Mesendoderm (in vitro differentiated cells): ENCODE measurements around the gene SMC6.

ENCODE experiments used
- DNase-seq: peaks from one replicate; pipeline ENCODE4 v3.0.0; 2013
- H2AK5ac ChIP-seq: 2 replicates; pipeline ENCODE4 v1.6.1; 2013; ENCODE audit warnings: low read length, inconsistent platforms
- H2BK120ac ChIP-seq: 2 replicates; pipeline ENCODE4 v1.6.1; 2013; ENCODE audit warnings: low read depth, mild to moderate bottlenecking, low read length, moderate library complexity, mixed read lengths
- H2BK15ac ChIP-seq: replicated peaks from 2 replicates; pipeline ENCODE4 v1.6.1; 2013; ENCODE audit warnings: low read depth, mild to moderate bottlenecking, moderate library complexity
- H2BK5ac ChIP-seq: 2 replicates; pipeline ENCODE4 v1.6.1; 2013; ENCODE audit warnings: low read length, inconsistent platforms
- H3K18ac ChIP-seq: 2 replicates; pipeline ENCODE4 v1.6.1; 2013; ENCODE audit warnings: mild to moderate bottlenecking, low read length, mixed read lengths
- H3K23ac ChIP-seq: one replicate; pipeline ENCODE4 v1.6.1; 2013; ENCODE audit warnings: low read length
- H3K27ac ChIP-seq: 2 replicates; pipeline ENCODE4 v1.5.1; 2013; ENCODE audit warnings: low read depth, mild to moderate bottlenecking, inconsistent platforms, low read length, moderate library complexity
- H3K27me3 ChIP-seq: 2 replicates; pipeline ENCODE4 v1.6.1; 2013; ENCODE audit warnings: low read length, control low read depth, mild to moderate bottlenecking, inconsistent platforms; ENCODE audit not compliant: insufficient read depth, poor library complexity
- H3K36me3 ChIP-seq: 2 replicates; pipeline ENCODE4 v1.6.1; 2013; ENCODE audit warnings: low read length, inconsistent platforms; ENCODE audit not compliant: control insufficient read depth, insufficient read depth
- H3K4ac ChIP-seq: one replicate; pipeline ENCODE4 v1.6.1; 2013; ENCODE audit warnings: low read depth, mild to moderate bottlenecking, low read length, moderate library complexity
- H3K4me1 ChIP-seq: 2 replicates; pipeline ENCODE4 v1.6.1; 2013; ENCODE audit warnings: low read depth, low read length, inconsistent platforms; ENCODE audit not compliant: control insufficient read depth
- H3K4me2 ChIP-seq: 2 replicates; pipeline ENCODE4 v1.6.1; 2013; ENCODE audit warnings: low read length
- H3K4me3 ChIP-seq: 2 replicates; pipeline ENCODE4 v1.5.1; 2013; ENCODE audit warnings: mild to moderate bottlenecking, low read length
- H3K56ac ChIP-seq: one replicate; pipeline ENCODE4 v1.6.1; 2013; ENCODE audit warnings: low read length
- H3K79me1 ChIP-seq: 2 replicates; pipeline ENCODE4 v1.6.1; 2013; ENCODE audit warnings: low read length, inconsistent platforms
- H3K79me2 ChIP-seq: 2 replicates; pipeline ENCODE4 v1.6.1; 2013; ENCODE audit warnings: mild to moderate bottlenecking, low read length; ENCODE audit not compliant: control insufficient read depth, insufficient read depth
- H3K9ac ChIP-seq: 2 replicates; pipeline ENCODE4 v1.6.1; 2013; ENCODE audit warnings: low read length, inconsistent platforms
- H4K5ac ChIP-seq: one replicate; pipeline ENCODE4 v1.6.1; 2013; ENCODE audit warnings: low read length
- H4K8ac ChIP-seq: one replicate; pipeline ENCODE4 v1.6.1; 2013; ENCODE audit warnings: low read depth, mild to moderate bottlenecking, control low read depth, low read length, moderate library complexity
- WGBS: extraction: QIAGEN DNeasy Blood & Tissue Kit; methylation state at CpG from one replicate; pipeline ENCODE4 v1.1.7; 2013; ENCODE audit warnings: low lambda C conversion rate, missing lambda C conversion rate; ENCODE audit not compliant: insufficient coverage; ENCODE audit errors: extremely low coverage; 5-methylcytosine and 5-hydroxymethylcytosine counted together

SMC6 gene

DNA sequence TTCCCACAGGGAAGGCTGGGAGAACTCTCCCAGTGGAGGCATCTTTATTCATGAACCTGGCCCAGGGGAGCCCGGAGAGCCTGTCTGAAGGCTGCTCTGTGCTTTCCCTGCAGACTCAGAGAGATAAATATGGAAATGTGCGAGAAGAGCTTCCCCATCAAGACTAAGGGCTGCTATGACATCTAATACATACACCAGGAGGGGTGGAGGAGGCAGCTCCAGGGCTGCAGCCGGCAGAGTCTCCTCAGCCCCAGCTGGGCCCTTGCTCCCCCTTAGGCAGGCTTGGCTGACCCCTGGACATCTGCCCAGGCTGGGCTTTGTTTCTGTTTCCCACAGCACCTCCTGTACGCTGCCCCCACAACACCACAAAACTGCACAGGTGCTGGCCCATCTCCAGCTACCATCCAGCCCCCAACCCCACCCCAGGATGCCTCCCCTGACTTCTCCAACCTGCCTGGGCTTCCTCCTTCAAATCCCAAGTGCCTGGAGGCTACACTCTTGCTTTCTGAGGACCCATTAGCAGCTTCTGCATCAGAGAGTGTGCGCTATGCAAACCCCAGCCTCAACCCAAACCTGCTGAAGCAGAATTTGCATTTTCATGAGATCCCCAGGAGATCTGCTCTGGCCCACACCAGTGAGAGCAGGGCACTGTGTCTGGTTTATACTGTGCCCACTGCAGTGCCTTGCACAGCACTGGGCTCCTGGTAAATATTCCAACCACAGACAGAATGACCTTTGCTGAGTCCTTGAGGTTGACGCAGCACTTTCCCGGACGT lies 116.3 kb downstream of the SMC6 start:
- Histone ChIP-seq H3K79me1 (no peaks in the 10 kb centered on the region), H2BK15ac (no peak overlapping the region), H3K23ac (no peak overlapping the region), H3K18ac (no peak overlapping the region), H3K56ac (no peak overlapping the region), H3K4me3 (no peak overlapping the region), H4K5ac (no peak overlapping the region), H2BK5ac (no peak overlapping the region), H3K4ac (no peak overlapping the region), H4K8ac (no peak overlapping the region), H3K4me2 (no peak overlapping the region), H3K4me1 (no peaks in the 10 kb centered on the region), H2AK5ac (no peak overlapping the region), H3K79me2 (no peaks in the 10 kb centered on the region), H3K36me3 (no peaks in the 10 kb centered on the region), H3K27ac (no peak overlapping the region), H2BK120ac (no peak overlapping the region), H3K9ac (no peak overlapping the region), H3K27me3 (no peaks in the 10 kb centered on the region)
- no peak for DNase-seq
- no CpG with 5 or more reads among the region's 8 CpGs for whole genome bisulfite sequencing

DNA sequence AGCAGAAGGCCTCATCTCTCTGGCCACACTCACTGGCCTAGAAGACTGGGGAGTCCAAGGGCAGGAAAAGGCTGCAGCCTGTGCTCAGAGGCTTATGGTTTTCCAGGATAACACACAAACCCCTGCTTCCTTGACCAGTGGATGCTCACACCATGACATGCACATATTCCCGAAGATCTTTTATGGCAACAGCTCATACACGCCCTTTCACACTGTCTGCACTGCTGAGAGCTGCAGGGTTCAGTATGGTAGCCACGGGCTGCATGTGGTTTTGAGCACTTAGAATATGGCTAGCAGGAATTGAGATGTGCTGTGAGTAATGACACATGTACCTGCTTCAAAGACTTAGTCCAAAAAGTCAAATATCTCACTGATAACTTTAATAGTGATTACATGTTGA lies 117.4 kb downstream of the SMC6 start:
- H3K56ac ChIP-seq: no peak overlapping the region
- H3K23ac ChIP-seq: no peak overlapping the region
- H2AK5ac ChIP-seq: no peak overlapping the region
- H2BK5ac ChIP-seq: no peak overlapping the region
- no peaks in the 10 kb centered on the region for H3K36me3 ChIP-seq
- H4K5ac ChIP-seq: no peak overlapping the region
- DNase-seq: no peak
- H3K79me2 ChIP-seq: no peaks in the 10 kb centered on the region
- no CpG with 5 or more reads among the region's 3 CpGs for WGBS
- H3K79me1 ChIP-seq: no peaks in the 10 kb centered on the region
- no peak overlapping the region for H4K8ac ChIP-seq
- H2BK120ac ChIP-seq: no peak overlapping the region
- no peak overlapping the region for H2BK15ac ChIP-seq
- H3K4ac ChIP-seq: no peak overlapping the region
- no peak overlapping the region for H3K4me3 ChIP-seq
- H3K4me2 ChIP-seq: no peak overlapping the region
- H3K9ac ChIP-seq: no peak overlapping the region
- no peak overlapping the region for H3K18ac ChIP-seq
- no peaks in the 10 kb centered on the region for H3K27me3 ChIP-seq
- H3K27ac ChIP-seq: no peak overlapping the region
- H3K4me1 ChIP-seq: no peaks in the 10 kb centered on the region

DNA sequence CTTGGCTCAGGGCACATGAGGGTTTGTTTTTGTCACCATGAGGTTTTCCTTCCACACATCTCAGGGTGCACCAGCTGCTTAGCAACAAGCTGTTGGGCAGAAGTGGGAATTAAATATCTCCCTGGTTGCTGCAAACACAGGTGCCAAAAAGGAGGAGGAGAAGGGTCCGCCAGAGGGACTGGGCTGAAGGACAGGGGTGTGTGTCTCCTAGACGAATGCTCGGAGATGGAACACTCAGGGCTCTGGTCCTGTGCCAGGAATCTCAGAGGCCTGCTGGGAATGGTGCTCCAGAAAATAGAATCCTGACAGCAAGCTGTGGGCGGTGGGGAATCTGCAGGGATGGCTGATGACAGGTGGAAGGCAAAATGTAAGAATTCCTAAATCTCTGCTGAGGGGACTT lies 118.6 kb downstream of the SMC6 start:
- Histone ChIP-seq H3K27ac (no peak overlapping the region), H3K4me1 (no peaks in the 10 kb centered on the region), H3K56ac (no peak overlapping the region), H2BK5ac (no peak overlapping the region), H3K9ac (no peak overlapping the region), H2AK5ac (no peak overlapping the region), H3K79me1 (no peaks in the 10 kb centered on the region), H3K79me2 (no peaks in the 10 kb centered on the region), H4K8ac (no peak overlapping the region), H3K4ac (no peak overlapping the region), H2BK120ac (no peak overlapping the region), H3K27me3 (no peaks in the 10 kb centered on the region), H3K4me2 (no peak overlapping the region), H2BK15ac (no peak overlapping the region), H3K36me3 (no peaks in the 10 kb centered on the region), H3K4me3 (no peak overlapping the region), H3K18ac (no peak overlapping the region), H3K23ac (no peak overlapping the region), H4K5ac (no peak overlapping the region)
- no peak for DNase-seq
- WGBS: no CpG with 5 or more reads among the region's 4 CpGs

DNA sequence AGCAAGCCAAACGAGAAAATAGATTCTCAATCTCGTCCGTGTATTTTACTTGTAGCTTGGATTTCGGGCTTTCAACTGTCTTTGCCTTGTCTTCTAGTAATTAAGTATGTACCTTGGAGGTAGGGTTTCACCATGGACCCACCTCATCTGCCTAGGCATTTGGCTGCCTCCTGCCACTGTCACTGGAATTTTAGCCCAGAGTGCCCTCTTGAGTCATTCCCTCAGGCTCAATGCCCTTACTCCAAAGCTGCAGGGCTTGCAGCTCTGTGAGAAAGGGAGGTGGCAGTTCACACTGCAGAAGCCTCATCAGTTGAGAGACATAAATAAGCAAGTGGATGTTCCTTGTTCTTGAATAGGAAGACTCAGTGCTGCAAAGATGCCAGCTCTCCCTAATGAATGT lies 123.5 kb downstream of the SMC6 start:
- no peak overlapping the region for H3K4me3 ChIP-seq

DNA sequence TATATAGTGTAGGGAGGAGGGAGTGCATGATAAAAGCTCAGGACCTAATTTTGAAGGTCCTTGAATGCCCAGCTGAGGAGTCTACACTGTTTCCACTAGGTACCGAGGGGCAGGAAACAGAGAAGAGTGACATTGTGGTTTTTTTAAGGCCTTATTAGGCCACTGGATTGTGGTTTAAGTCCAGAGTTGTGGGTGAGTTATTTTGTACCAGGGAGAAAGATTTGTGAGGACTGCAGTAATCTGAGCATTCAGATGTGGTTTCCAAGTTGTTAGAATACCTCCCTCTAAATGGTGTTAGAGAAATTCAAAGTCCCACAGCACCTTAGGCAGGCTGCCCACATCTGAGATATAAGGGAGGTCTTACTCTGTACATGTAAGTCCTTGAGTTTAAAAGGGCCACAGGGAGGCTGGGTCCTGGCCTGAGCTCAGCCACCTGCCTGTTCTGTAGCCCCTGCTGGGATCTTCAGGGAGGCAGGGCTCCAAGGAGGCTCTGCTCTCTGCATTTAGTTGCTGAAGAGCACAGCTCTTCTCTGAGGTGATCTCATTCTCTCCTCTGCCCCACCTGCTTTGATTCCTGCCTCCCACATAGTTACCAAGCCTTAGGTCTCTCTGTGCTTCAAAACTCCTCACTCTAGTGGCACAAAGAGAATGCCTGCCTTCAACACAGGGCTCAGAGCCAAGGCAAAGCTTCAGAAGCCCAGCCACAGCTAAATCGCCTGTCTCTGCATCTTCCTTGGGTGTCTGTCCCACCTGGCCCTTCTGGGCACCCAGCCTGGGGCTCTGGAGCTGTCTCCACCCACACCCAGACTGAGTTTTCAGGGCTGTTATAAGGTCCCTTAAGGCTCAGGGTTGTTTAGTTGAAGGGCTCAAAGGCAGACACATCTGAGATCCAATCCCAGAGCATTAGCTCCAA lies 125.0 kb downstream of the SMC6 start:
- Histone ChIP-seq H3K23ac (no peak overlapping the region), H3K79me1 (no peaks in the 10 kb centered on the region), H3K79me2 (no peaks in the 10 kb centered on the region), H3K4me3 (no peak overlapping the region), H2BK5ac (no peak overlapping the region), H3K56ac (no peak overlapping the region), H3K4ac (no peak overlapping the region), H3K36me3 (no peaks in the 10 kb centered on the region), H3K4me1 (peaks cover 8% of the 10 kb centered on the region), H2BK120ac (no peak overlapping the region), H3K9ac (no peak overlapping the region), H3K27me3 (no peaks in the 10 kb centered on the region), H3K18ac (no peak overlapping the region), H3K4me2 (no peak overlapping the region), H2BK15ac (no peak overlapping the region), H3K27ac (no peak overlapping the region), H4K5ac (no peak overlapping the region), H4K8ac (no peak overlapping the region), H2AK5ac (no peak overlapping the region)
- no CpG with 5 or more reads among the region's 2 CpGs for WGBS
- no peak for DNase-seq

More for the DNA sequence above, 123.5 kb downstream of the SMC6 start:
- H3K36me3 ChIP-seq: no peaks in the 10 kb centered on the region
- H3K79me2 ChIP-seq: no peaks in the 10 kb centered on the region
- no CpG with 5 or more reads among the region's 4 CpGs for WGBS
- H3K27me3 ChIP-seq: no peaks in the 10 kb centered on the region
- no peak overlapping the region for H3K27ac ChIP-seq
- no peak overlapping the region for H4K8ac ChIP-seq
- H3K9ac ChIP-seq: no peak overlapping the region
- H3K4me2 ChIP-seq: no peak overlapping the region
- H3K18ac ChIP-seq: no peak overlapping the region
- no peak overlapping the region for H2BK120ac ChIP-seq
- no peak overlapping the region for H2BK15ac ChIP-seq
- no peak overlapping the region for H3K4ac ChIP-seq
- no peak overlapping the region for H4K5ac ChIP-seq
- DNase-seq: no peak
- H3K56ac ChIP-seq: no peak overlapping the region
- H2AK5ac ChIP-seq: no peak overlapping the region
- H3K4me1 ChIP-seq: peaks cover 8% of the 10 kb centered on the region
- no peaks in the 10 kb centered on the region for H3K79me1 ChIP-seq
- H2BK5ac ChIP-seq: no peak overlapping the region
- no peak overlapping the region for H3K23ac ChIP-seq
